Measurements from ENCODE around the gene MYRF. TPM values are rescaled to one million over a fixed set of nuclear protein-coding genes. Genes with fewer than 3 reads are reported as not detected.

The MYRF gene
- total and polyA plus RNA-seq, 2 of the 4 experiments (the other 2 are of a cell fraction) = 1.6 to 10.7 TPM

- dilution Hi-C loops (cut with HindIII; ENCODE audit: low sequenced_read_pairs, unreplicated experiment) = no loop called here
- DNase-seq (no peak), ATAC-seq (ENCODE audit: low read depth) (no peak)
- H4K5ac ChIP-seq (ENCODE audit: low read depth, low read length) = no peak overlapping the region
- peak overlapping the region; percentile 41 for H2AFZ ChIP-seq (replicated peaks; ENCODE audit: low read length, poor library complexity)
- H2BK120ac ChIP-seq (ENCODE audit: low read depth, low read length) = no peak overlapping the region
- WGBS, 2 experiments (ENCODE audit: extremely low coverage in 2 of 2, insufficient read length in 1 of 2) = 76% methylated on average over 3 of the region's 5 CpGs; no CpG with 5 or more reads in 1 of the 2 experiments
- no peaks in the 10 kb centered on the region for H3K9me3 ChIP-seq (ENCODE audit: control insufficient read depth, insufficient read depth, low read length)
- CTCF ChIA-PET = no interaction called here
- intact Hi-C loops (cut with micrococcal nuclease) = no loop called here
- no peak overlapping the region for H3K14ac ChIP-seq (replicated peaks; ENCODE audit: low read depth, low read length)
- in situ Hi-C loops (cut with MboI; ENCODE audit: low sequenced_read_pairs) = no loop called here
- H3K4me1 ChIP-seq (ENCODE audit: control insufficient read depth, insufficient read depth, low read length) = peaks cover 12% of the 10 kb centered on the region
- H3K36me3 ChIP-seq (ENCODE audit: control insufficient read depth, insufficient read depth, low read length) = no peaks in the 10 kb centered on the region
- H3K56ac ChIP-seq (ENCODE audit: extremely low read depth, insufficient read depth, low read length) = no peak overlapping the region
- H3K4me3 ChIP-seq (ENCODE audit: insufficient read depth, low read depth, low read length) = no peak overlapping the region
- H3K18ac ChIP-seq (ENCODE audit: low read depth, low read length) = no peak overlapping the region
- no TSS peak for BruUV-seq (replicated peaks)
- H2BK5ac ChIP-seq (ENCODE audit: low read depth, low read length, poor library complexity, severe bottlenecking) = no peak overlapping the region
- no peak overlapping the region for H3K4ac ChIP-seq (ENCODE audit: low read depth, low read length)
- no peak overlapping the region for H4K8ac ChIP-seq (ENCODE audit: low read depth in 2 of 2, low read length in 2 of 2)
- no peak overlapping the region for H4K91ac ChIP-seq (ENCODE audit: insufficient read depth, low read depth, low read length)
- H3K4me2 ChIP-seq (ENCODE audit: low read depth, low read length) = no peak overlapping the region
- H2AK9ac ChIP-seq (replicated peaks; ENCODE audit: low read depth, low read length, poor library complexity) = no peak overlapping the region
- H3K9ac ChIP-seq (ENCODE audit: low read depth, low read length) = no peak overlapping the region
- H3K23ac ChIP-seq (ENCODE audit: low read depth, low read length) = no peak overlapping the region
- H3K9me1 ChIP-seq (ENCODE audit: insufficient read depth, low read length) = peaks cover 12% of the 10 kb centered on the region
- no peak overlapping the region for H2BK15ac ChIP-seq (ENCODE audit: low read depth, low read length)
- H3K27me3 ChIP-seq (ENCODE audit: control insufficient read depth, insufficient read depth, low read length) = peaks cover 22% of the 10 kb centered on the region; the same call in 1 of the 2 replicates
- no peak overlapping the region for H3K27ac ChIP-seq (ENCODE audit: insufficient read depth, low read length)
- TF ChIP-seq RCOR1 (IDR thresholded peaks at IDR 0.05; ENCODE audit: insufficient replicate concordance, low read length) = no peak
- TF ChIP-seq BHLHE40 (IDR thresholded peaks at IDR 0.05; ENCODE audit: low read depth, low read length) = no peak
- no peak for TF ChIP-seq FOS (IDR thresholded peaks at IDR 0.05; ENCODE audit: low read depth, low read length)
- TF ChIP-seq RAD21 (IDR thresholded peaks at IDR 0.05; ENCODE audit: low read length) = no peak
- TF ChIP-seq MXI1 (IDR thresholded peaks at IDR 0.05; ENCODE audit: borderline replicate concordance, low read depth, low read length) = no peak
- TF ChIP-seq MAZ (IDR thresholded peaks at IDR 0.05; ENCODE audit: borderline replicate concordance, low read depth, low read length) = no peak
- TF ChIP-seq RFX5 (IDR thresholded peaks at IDR 0.05; ENCODE audit: low read depth, low read length) = no peak
- no peak for TF ChIP-seq USF2 (IDR thresholded peaks at IDR 0.05; ENCODE audit: low read depth, low read length)
- TF ChIP-seq SMC3 (IDR thresholded peaks at IDR 0.05; ENCODE audit: low read depth, low read length) = no peak
- no peak for TF ChIP-seq CHD1 (IDR thresholded peaks at IDR 0.05; ENCODE audit: low read depth, low read length)
- no peak for TF ChIP-seq CEBPB (IDR thresholded peaks at IDR 0.05; ENCODE audit: low read depth, low read length)
- no peak for TF ChIP-seq CTCF (conservative IDR thresholded peaks at IDR 0.05; ENCODE audit: low read depth, low read length)
- no peak for TF ChIP-seq MAFK (IDR thresholded peaks at IDR 0.05; ENCODE audit: low read depth, low read length)
- no peak for TF ChIP-seq POLR2A (IDR thresholded peaks at IDR 0.05; ENCODE audit: low read depth, low read length)
- no peak for TF ChIP-seq ELK1 (IDR thresholded peaks at IDR 0.05; ENCODE audit: borderline replicate concordance, low read depth, low read length)
- H2BK20ac ChIP-seq (ENCODE audit: low read depth, low read length) = no peak overlapping the region
- H2AK5ac ChIP-seq (ENCODE audit: low read depth, low read length) = no peak overlapping the region
- POLR2A ChIA-PET (ENCODE audit: unreplicated experiment) = no interaction called here
- no peaks in the 10 kb centered on the region for H4K20me1 ChIP-seq (ENCODE audit: insufficient read depth, low read length)
- H3K79me1 ChIP-seq (ENCODE audit: low read depth in 1 of 2, low read length in 2 of 2) = peaks cover 4 to 18% of the 10 kb centered on the region in 2 experiments; a peak in 2 of 4 replicates
Observed at GRCh38 chr11:61714916-61715315, 37.5 kb upstream of the MYRF start.
